Measurements from ENCODE around the gene RPUSD3. TPM values are rescaled to one million over a fixed set of nuclear protein-coding genes. Genes with fewer than 3 reads are reported as not detected.

RPUSD3 gene
- total RNA-seq, result 10 to 100 TPM; 37.1 to 69.7 (median 52.2) TPM

GRCh38 chr3:9843715-9844438 lies at the start of gene RPUSD3:
TSS of gene RPUSD3 (minus strand) at chr3:9844008. CDS start at chr3:9843990, 18 bp downstream.
- peak; percentile 98 to 99 for DNase-seq (ENCODE audit: low spot score in 2 of 2)
- WGBS, 2 donors, result 0 to 1% methylated on average over 28 to 41 of the region's 42 CpGs
- H3K27ac ChIP-seq, result peak within 1 kb of the TSS; percentile 37 to 90 (median 80)

GRCh38 chr3:9891072-9891622 lies 47.3 kb upstream of the RPUSD3 start:
- Histone ChIP-seq H3K4me3 (peak overlapping the region; percentile 84 to 95 (median 88)), H3K36me3 (peaks cover 0 to 26% (median 0%) of the 10 kb centered on the region in 3 donors), H3K27me3 (no peaks in the 10 kb centered on the region), H3K27ac (peak overlapping the region; percentile 80 to 98 (median 96)), H3K4me1 (peaks cover 0 to 37% (median 13%) of the 10 kb centered on the region in 4 donors), H3K9me3 (no peaks in the 10 kb centered on the region)
- no peak for TF ChIP-seq EP300 (IDR thresholded peaks at IDR 0.05)
- no peak for TF ChIP-seq CTCF (IDR thresholded peaks at IDR 0.05)
- TF ChIP-seq POLR2A (IDR thresholded peaks at IDR 0.05), result no peak
- WGBS, 2 donors, result 13 to 14% methylated on average over 12 of the region's 12 CpGs
- no peak for DNase-seq (ENCODE audit: low spot score in 2 of 2)

More at GRCh38 chr3:9843715-9844438, at the start of gene RPUSD3:
- Histone ChIP-seq H3K36me3 (peaks cover 0 to 32% (median 15%) of the 10 kb centered on the region in 3 donors), H3K4me1 (peaks cover 0 to 16% (median 9%) of the 10 kb centered on the region in 4 donors), H3K9me3 (no peaks in the 10 kb centered on the region), H3K4me3 (peak within 1 kb of the TSS; percentile 60 to 85 (median 77)), H3K27me3 (no peaks in the 10 kb centered on the region)
- peak in 1 of 2 donors; percentile 84 for TF ChIP-seq POLR2A (IDR thresholded peaks at IDR 0.05)
- TF ChIP-seq EP300 (IDR thresholded peaks at IDR 0.05), result peak in 1 of 2 donors; percentile 92
- TF ChIP-seq CTCF (IDR thresholded peaks at IDR 0.05), result no peak

- Histone ChIP-seq H3K4me1 (peaks cover 0 to 37% (median 13%) of the 10 kb centered on the region in 4 donors), H3K36me3 (peaks cover 0 to 26% (median 0%) of the 10 kb centered on the region in 3 donors), H3K27ac (peak within 1 kb of the TSS; percentile 80 to 98 (median 96)), H3K27me3 (no peaks in the 10 kb centered on the region), H3K9me3 (no peaks in the 10 kb centered on the region), H3K4me3 (peak within 1 kb of the TSS; percentile 84 to 95 (median 88))
- peak; percentile 80 to 84 for DNase-seq (ENCODE audit: low spot score in 2 of 2)
- WGBS, 2 donors, result 0 to 1% methylated on average over 31 to 52 of the region's 62 CpGs
- peak in 1 of 5 experiments; percentile 24 for TF ChIP-seq CTCF (IDR thresholded peaks at IDR 0.05)
- TF ChIP-seq POLR2A (IDR thresholded peaks at IDR 0.05), result peak; percentile 68 to 81
- TF ChIP-seq EP300 (IDR thresholded peaks at IDR 0.05), result peak in 1 of 2 donors; percentile 93
Measured at GRCh38 chr3:9890249-9891071, 46.7 kb upstream of the RPUSD3 start, which contains the start of gene JAGN1. TSS of gene JAGN1 (plus strand) at chr3:9890610. CDS start at chr3:9890723, 113 bp downstream.

- no peak overlapping the region for H3K4me3 ChIP-seq
- no peak for DNase-seq (ENCODE audit: low spot score in 2 of 2)
- peaks cover 0 to 37% (median 13%) of the 10 kb centered on the region in 4 donors for H3K4me1 ChIP-seq
- 73 to 78% methylated on average over 5 of the region's 5 CpGs for WGBS, 2 donors
- peak overlapping the region in 1 of 4 donors; percentile 95 for H3K27ac ChIP-seq
- no peaks in the 10 kb centered on the region for H3K27me3 ChIP-seq
- TF ChIP-seq POLR2A (IDR thresholded peaks at IDR 0.05) (no peak), EP300 (IDR thresholded peaks at IDR 0.05) (no peak), CTCF (IDR thresholded peaks at IDR 0.05) (no peak)
- H3K36me3 ChIP-seq, result peaks cover 0 to 18% (median 0%) of the 10 kb centered on the region in 3 donors
- H3K9me3 ChIP-seq, result no peaks in the 10 kb centered on the region
Measured at GRCh38 chr3:9889405-9889804, 45.6 kb upstream of the RPUSD3 start.
